Pancreas (tissue), 10 donors: Measurements from ENCODE around the gene LIFR. TPM values are rescaled to one million over a fixed set of nuclear protein-coding genes. Genes with fewer than 3 reads are reported as not detected.

Experiments
- ATAC-seq, 4 donors: fragments of 200-7000 bp; cut with Tn5 transposase; one replicate each; pipeline versions ENCODE4 v1.8.0 to v1.9.1; 2020; ENCODE audit warnings: mild to moderate bottlenecking in 4 of 4, moderate library complexity in 4 of 4
- DNase-seq, 6 donors: peaks; one replicate each; pipeline ENCODE4 v3.0.0-alpha.2; 2020
- FAIRE-seq: peaks from 2 replicates; lab custom pipeline; 2012; peaks lifted over from hg19 to GRCh38; lab: Jason Lieb, UNC
- H3K27ac ChIP-seq, 4 donors: fragments of 200-600 bp; sonication (generic); 1 replicate in 3 of 4; 2 replicates in 1 of 4; pipeline versions ENCODE4 v1.5.0 to v1.8.0; 2020
- H3K27me3 ChIP-seq, 4 donors: fragments of 200-600 bp; one replicate each; pipeline ENCODE4 v1.8.0; 2021
- H3K36me3 ChIP-seq, 3 donors: fragments of 200-600 bp; sonication (generic) in 1 of 3; one replicate each; pipeline versions ENCODE4 v1.5.0 to v1.8.0; 2020 to 2021
- H3K4me1 ChIP-seq, 3 donors: fragments of 200-600 bp; one replicate each; pipeline ENCODE4 v1.8.0; 2021
- H3K4me3 ChIP-seq, 4 donors: fragments of 200-600 bp; sonication (generic) in 2 of 4; one replicate each; pipeline versions ENCODE4 v1.5.0 to v1.8.0; 2020 to 2021
- H3K9me3 ChIP-seq, 4 donors: fragments of 200-600 bp; one replicate each; pipeline ENCODE4 v1.8.0; 2021
- CTCF ChIP-seq, 4 donors: fragments of 200-600 bp; sonication (generic) in 3 of 4; IDR thresholded peaks; one replicate each; pipeline versions ENCODE4 v1.5.0 to v1.8.0; 2021; ENCODE audit warnings: antibody characterized with exemption in 4 of 4
- WGBS, 2 donors: extraction: QIAGEN DNeasy Blood & Tissue Kit; methylation state at CpG; one replicate each; pipeline ENCODE4 v1.1.7; 2013; 5-methylcytosine and 5-hydroxymethylcytosine counted together
- intact Hi-C, 3 donors: fragments of 100-400 bp; cut with DNase I; formaldehyde crosslinking; loops; one replicate each; pipeline versions ENCODE4 v1.11.1 to v1.14.2; 2022
- polyA plus RNA-seq, 2 donors: library from polyadenylated mRNA; stranded (reverse); fragments of 200-250 nt; gene quantifications; one replicate each; pipeline ENCODE4 v1.2.3, GENCODE V29; 2013
- total RNA-seq, 6 donors: library from RNA; stranded (reverse); fragmentation: NEBNext Ultra II Directional in 4 of 6; extraction: Animal tissue kit (Norgen Biotek cat#: 25700) in 4 of 6; gene quantifications; one replicate each; pipeline versions ENCODE4 v1.2.1 to v1.2.4, GENCODE V29; 2021 to 2023
- donor health status: healthy with polysubstance abuse.
- donor health status: DM: no; HTN: no; CAD: no; lungs with moderate emphysema.
- donor health status: DM: no; HTN: no; CAD: no.
- donor health status: control.
- donor health status: control.
- donor health status: Bipolar disorder and iron deficiency.
- donor health status: DM: yes; HTN: yes; CAD: no.
- donor health status: DM: no; HTN: no; CAD: no.
- donor health status: DM: no; HTN: no; CAD: no.
- donor health status: DM: yes; HTN: yes; CAD: no.

LIFR gene
- total and polyA plus RNA-seq, 8 donors: 4.1 to 32.5 (median 19.1) TPM

- no peaks in the 10 kb centered on the region for H3K4me1 ChIP-seq
- WGBS, 2 donors: 39 to 45% methylated on average over 10 of the region's 10 CpGs
- no peak overlapping the region for H3K27ac ChIP-seq
- H3K4me3 ChIP-seq: no peak overlapping the region
- no peaks in the 10 kb centered on the region for H3K27me3 ChIP-seq
- no peak for FAIRE-seq
- H3K36me3 ChIP-seq: no peaks in the 10 kb centered on the region
- no peak for TF ChIP-seq CTCF (IDR thresholded peaks at IDR 0.05)
- no peak for DNase-seq
- H3K9me3 ChIP-seq: no peaks in the 10 kb centered on the region
- peak in 3 of 4 donors; percentile 28 to 67 (median 34) for ATAC-seq
- intact Hi-C loops: no loop called here
Measured at GRCh38 chr5:38463634-38464521, 92.6 kb downstream of the LIFR start.

- ATAC-seq: no peak
Measured at GRCh38 chr5:38462976-38463633, 93.3 kb downstream of the LIFR start.

GRCh38 chr5:38458174-38458573 is 98.3 kb downstream of the LIFR start:
- Histone ChIP-seq H3K4me1 (no peaks in the 10 kb centered on the region), H3K36me3 (no peaks in the 10 kb centered on the region), H3K4me3 (no peak overlapping the region), H3K9me3 (no peaks in the 10 kb centered on the region), H3K27me3 (no peaks in the 10 kb centered on the region), H3K27ac (no peak overlapping the region)
- no peak for FAIRE-seq
- no peak for TF ChIP-seq CTCF (IDR thresholded peaks at IDR 0.05)
- 87 to 95% methylated on average over 8 of the region's 8 CpGs for WGBS, 2 donors
- intact Hi-C loops: no loop called here
- no peak for ATAC-seq
- DNase-seq: no peak

More at GRCh38 chr5:38462976-38463633, 93.3 kb downstream of the LIFR start:
- Histone ChIP-seq H3K4me1 (no peaks in the 10 kb centered on the region), H3K36me3 (no peaks in the 10 kb centered on the region), H3K27ac (no peak overlapping the region), H3K9me3 (no peaks in the 10 kb centered on the region), H3K27me3 (no peaks in the 10 kb centered on the region), H3K4me3 (no peak overlapping the region)
- no peak for TF ChIP-seq CTCF (IDR thresholded peaks at IDR 0.05)
- intact Hi-C loops: no loop called here
- no peak for DNase-seq
- 63 to 75% methylated on average over 7 of the region's 7 CpGs for WGBS, 2 donors
- FAIRE-seq: no peak

- Histone ChIP-seq H3K27me3 (no peaks in the 10 kb centered on the region), H3K9me3 (no peaks in the 10 kb centered on the region), H3K36me3 (no peaks in the 10 kb centered on the region), H3K27ac (no peak overlapping the region), H3K4me1 (no peaks in the 10 kb centered on the region), H3K4me3 (no peak overlapping the region)
- FAIRE-seq (no peak), DNase-seq (no peak), ATAC-seq (no peak)
- intact Hi-C loops: no loop called here
- TF ChIP-seq CTCF (IDR thresholded peaks at IDR 0.05): no peak
- 87% methylated on average over 4 of the region's 4 CpGs for WGBS, 2 donors
Measured at GRCh38 chr5:38456657-38457399, 99.6 kb downstream of the LIFR start.
